Measurements from ENCODE around the gene ZSCAN4. TPM values are rescaled to one million over a fixed set of nuclear protein-coding genes. Genes with fewer than 3 reads are reported as not detected.

ZSCAN4 gene
- total RNA-seq, 2 donors from 2014 or later, result 0.18 TPM; not detected in 1

DNA sequence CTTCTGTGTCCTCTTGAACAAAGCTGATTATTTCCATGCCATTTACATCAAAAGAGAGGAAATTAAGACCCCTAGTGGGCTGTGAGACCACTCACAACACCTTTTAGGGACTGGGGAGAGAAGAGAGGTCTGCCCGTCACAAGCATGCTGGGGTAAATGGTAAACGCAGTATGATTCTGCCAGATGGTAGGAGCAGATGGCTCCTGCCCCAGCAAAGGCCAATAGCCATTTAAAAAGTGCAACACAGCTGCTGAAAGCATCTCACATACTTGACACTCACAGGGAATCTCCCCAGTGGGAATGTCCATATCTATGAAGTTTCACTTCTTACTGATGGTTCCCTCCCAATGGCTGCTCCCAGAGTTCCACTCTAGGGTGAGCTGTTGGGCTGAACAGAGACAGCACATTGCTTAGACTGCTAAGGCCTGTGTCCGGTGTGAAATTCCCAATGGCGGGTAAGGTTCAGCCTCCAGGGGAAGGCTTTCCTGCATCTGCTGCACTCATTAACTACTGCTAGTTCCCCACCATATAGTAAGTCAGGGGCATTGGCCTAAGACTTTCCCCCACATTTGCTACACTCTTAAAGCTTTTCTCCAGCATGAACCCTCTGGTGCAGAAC is 51.3 kb downstream of the ZSCAN4 start:
- H3K36me3 Mint-ChIP-seq, result peaks cover 78 to 91% of the 10 kb centered on the region in 2 donors
- ATAC-seq, result no peak
- DNase-seq (ENCODE audit: low spot score in 2 of 2), result no peak
- H3K9me3 Mint-ChIP-seq, result peaks cover 62 to 63% of the 10 kb centered on the region in 2 donors
- no peak overlapping the region for H3K27ac Mint-ChIP-seq

DNA sequence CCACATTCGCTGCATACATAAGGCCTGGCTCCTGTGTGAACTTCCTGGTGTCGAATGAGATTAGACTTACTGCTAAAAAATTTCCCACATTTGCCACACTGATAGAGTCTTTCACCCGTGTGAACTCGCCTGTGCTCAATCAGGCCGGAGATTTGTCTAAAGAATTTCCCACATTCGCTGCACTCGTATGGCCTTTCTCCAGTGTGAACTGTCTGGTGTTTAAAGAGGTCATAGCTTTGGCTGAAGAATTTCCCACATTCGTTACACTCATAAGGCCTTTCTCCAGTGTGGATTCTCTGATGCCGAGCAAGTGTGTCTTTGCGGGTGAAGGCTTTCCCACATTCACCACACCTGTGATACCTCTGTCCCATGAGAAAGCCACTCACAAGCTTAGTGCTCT is 52.1 kb downstream of the ZSCAN4 start:
- Mint-ChIP-seq H3K27ac (no peak overlapping the region), H3K36me3 (peaks cover 76 to 87% of the 10 kb centered on the region in 2 donors), H3K9me3 (peaks cover 59% of the 10 kb centered on the region in 2 donors)
- ATAC-seq (no peak), DNase-seq (ENCODE audit: low spot score in 2 of 2) (no peak)

Other genes with a start within 250 kb of the ZSCAN4 start
- gene ZNF749, start 233.6 kb upstream of the ZSCAN4 start, total RNA-seq, result 10 to 100 TPM; 11.8 to 15.9 TPM
- gene VN1R1, start 211.8 kb upstream of the ZSCAN4 start, total RNA-seq, result under 1 TPM; 0.14 to 0.36 TPM
- gene ZNF772, start 191.4 kb upstream of the ZSCAN4 start, total RNA-seq, result 1 to 10 TPM; 4.1 to 7.8 TPM
- gene ZNF419, start 181.2 kb upstream of the ZSCAN4 start, total RNA-seq, result 1 to 10 TPM; 3.7 to 6.8 TPM
- gene ZNF773, start 169.0 kb upstream of the ZSCAN4 start, total RNA-seq, result 1 to 10 TPM; 4.2 to 7.0 TPM
- gene ZNF549, start 141.6 kb upstream of the ZSCAN4 start, total RNA-seq, result 1 to 10 TPM; 3.7 to 3.9 TPM
- gene ZNF550, start 109.1 kb upstream of the ZSCAN4 start, total RNA-seq, result 10 to 100 TPM in 1 of 2 donors, 1 to 10 TPM in 1; 6.4 to 14.4 TPM
- gene ZNF416, start 90.0 kb upstream of the ZSCAN4 start, total RNA-seq, result 1 to 10 TPM; 2.0 to 2.5 TPM
- gene ZIK1, start 84.8 kb upstream of the ZSCAN4 start, total RNA-seq, result 1 to 10 TPM; 2.4 to 5.6 TPM
- gene ZNF530, start 69.0 kb upstream of the ZSCAN4 start, total RNA-seq, result 1 to 10 TPM; 3.9 to 5.4 TPM
- 1 to 10 TPM; 4.2 to 6.7 TPM for gene ZNF134, start 54.7 kb upstream of the ZSCAN4 start, total RNA-seq
- gene ZNF211, start 35.8 kb upstream of the ZSCAN4 start, total RNA-seq, result 10 to 100 TPM in 1 of 2 donors, 1 to 10 TPM in 1; 9.8 to 12.0 TPM
- gene ZNF551, start 13.0 kb downstream of the ZSCAN4 start, total RNA-seq, result 1 to 10 TPM; 4.8 to 9.6 TPM
- 1 to 10 TPM in 1 of 2 donors, under 1 TPM in 1; 0.62 to 2.1 TPM for gene ZNF154, start 40.3 kb downstream of the ZSCAN4 start, total RNA-seq
- gene ZNF671, start 58.7 kb downstream of the ZSCAN4 start, total RNA-seq, result 1 to 10 TPM; 7.1 to 7.5 TPM
- 1 to 10 TPM; 7.3 to 9.6 TPM for gene ZNF776, start 77.9 kb downstream of the ZSCAN4 start, total RNA-seq
- gene ZNF586, start 100.7 kb downstream of the ZSCAN4 start, total RNA-seq, result 10 to 100 TPM; 16.1 to 21.3 TPM
- gene ZNF552, start 146.0 kb downstream of the ZSCAN4 start, total RNA-seq, result 1 to 10 TPM; 6.2 to 7.1 TPM
- gene ZNF587B, start 161.4 kb downstream of the ZSCAN4 start, total RNA-seq, result 10 to 100 TPM in 1 of 2 donors, 1 to 10 TPM in 1; 9.2 to 20.9 TPM
- 10 to 100 TPM; 28.7 to 36.6 TPM for gene ZNF587, start 180.9 kb downstream of the ZSCAN4 start, total RNA-seq
- gene ZNF814, start 220.1 kb downstream of the ZSCAN4 start, total RNA-seq, result 10 to 100 TPM; 12.1 to 18.1 TPM
- 10 to 100 TPM; 13.7 to 16.8 TPM for gene ZNF417, start 247.7 kb downstream of the ZSCAN4 start, total RNA-seq

All from activated naive CD4-positive, alpha-beta T cell treated with anti-CD3 and anti-CD28 coated beads, Interleukin-2, amount 50 U/mL, for 72 hours (primary cell).